Glutamatergic neuron (in vitro differentiated cells): ENCODE data around the gene BZW2. TPM values are rescaled to one million over a fixed set of nuclear protein-coding genes. Genes with fewer than 3 reads are reported as not detected.

Experiments used
- DNase-seq: peaks from one replicate; pipeline ENCODE4 v3.0.0; 2022
- H3K27ac Mint-ChIP-seq: one replicate; pipeline ENCODE4 v1.8.0; 2020; ENCODE audit warnings: mild to moderate bottlenecking, mixed read lengths, inconsistent platforms; ENCODE audit not compliant: unreplicated experiment
- H3K27me3 Mint-ChIP-seq: one replicate; pipeline ENCODE4 v1.8.0; 2020; ENCODE audit warnings: mild to moderate bottlenecking, moderate library complexity, mixed read lengths, inconsistent platforms; ENCODE audit not compliant: unreplicated experiment
- H3K36me3 Mint-ChIP-seq: one replicate; pipeline ENCODE4 v1.8.0; 2020; ENCODE audit warnings: mild to moderate bottlenecking, mixed read lengths, inconsistent platforms; ENCODE audit not compliant: unreplicated experiment
- H3K4me1 Mint-ChIP-seq: one replicate; pipeline ENCODE4 v1.8.0; 2020; ENCODE audit warnings: mild to moderate bottlenecking, low read depth, mixed read lengths, inconsistent platforms; ENCODE audit not compliant: unreplicated experiment
- H3K4me3 Mint-ChIP-seq: one replicate; pipeline ENCODE4 v1.8.0; 2020; ENCODE audit warnings: mild to moderate bottlenecking, mixed read lengths, inconsistent platforms; ENCODE audit not compliant: unreplicated experiment
- H3K9me3 Mint-ChIP-seq: one replicate; pipeline ENCODE4 v1.8.0; 2020; ENCODE audit warnings: mild to moderate bottlenecking, moderate library complexity, mixed read lengths, inconsistent platforms; ENCODE audit not compliant: unreplicated experiment
- CTCF ChIP-seq: fragments of 200-600 bp; sonication (generic); IDR thresholded peaks from one replicate; pipeline ENCODE4 v1.5.0; 2021; ENCODE audit not compliant: partially characterized antibody, unreplicated experiment
- total RNA-seq: library from RNA; stranded (reverse); fragmentation: NEBNext Ultra II Directional; extraction: Animal tissue kit (Norgen Biotek cat#: 25700); gene quantifications from one replicate; pipeline ENCODE4 v1.2.1, GENCODE V29; 2021; ENCODE audit not compliant: unreplicated experiment

The BZW2 gene
- total RNA-seq, 1 donor from 2014 or later = 86.7 TPM

GRCh38 chr7:16684935-16685334 is 39.0 kb downstream of the BZW2 start:
- no peaks in the 10 kb centered on the region for H3K27me3 Mint-ChIP-seq
- no peak overlapping the region for H3K4me3 Mint-ChIP-seq
- no peaks in the 10 kb centered on the region for H3K9me3 Mint-ChIP-seq
- no peaks in the 10 kb centered on the region for H3K36me3 Mint-ChIP-seq
- no peak for DNase-seq
- TF ChIP-seq CTCF = no peak
- no peak overlapping the region for H3K27ac Mint-ChIP-seq
- no peaks in the 10 kb centered on the region for H3K4me1 Mint-ChIP-seq

- no peak overlapping the region for H3K4me3 Mint-ChIP-seq
- H3K9me3 Mint-ChIP-seq = no peaks in the 10 kb centered on the region
- H3K27ac Mint-ChIP-seq = no peak overlapping the region
- H3K27me3 Mint-ChIP-seq = no peaks in the 10 kb centered on the region
- no peak for DNase-seq
- no peaks in the 10 kb centered on the region for H3K36me3 Mint-ChIP-seq
- TF ChIP-seq CTCF = no peak
- no peaks in the 10 kb centered on the region for H3K4me1 Mint-ChIP-seq
Measured at GRCh38 chr7:16685535-16685934, 39.6 kb downstream of the BZW2 start.

- Mint-ChIP-seq H3K9me3 (no peaks in the 10 kb centered on the region), H3K27ac (no peak overlapping the region), H3K36me3 (no peaks in the 10 kb centered on the region), H3K4me3 (no peak overlapping the region), H3K4me1 (no peaks in the 10 kb centered on the region), H3K27me3 (no peaks in the 10 kb centered on the region)
- no peak for TF ChIP-seq CTCF
- DNase-seq = no peak
Measured at GRCh38 chr7:16688249-16688648, 42.3 kb downstream of the BZW2 start.

GRCh38 chr7:16691241-16691640 is 45.3 kb downstream of the BZW2 start:
- Mint-ChIP-seq H3K9me3 (no peaks in the 10 kb centered on the region), H3K4me1 (no peaks in the 10 kb centered on the region), H3K4me3 (no peak overlapping the region), H3K27me3 (no peaks in the 10 kb centered on the region), H3K36me3 (no peaks in the 10 kb centered on the region), H3K27ac (no peak overlapping the region)
- no peak for DNase-seq
- TF ChIP-seq CTCF = no peak

GRCh38 chr7:16693601-16694318 is 47.8 kb downstream of the BZW2 start:
- Mint-ChIP-seq H3K27me3 (no peaks in the 10 kb centered on the region), H3K36me3 (no peaks in the 10 kb centered on the region), H3K9me3 (no peaks in the 10 kb centered on the region), H3K27ac (no peak overlapping the region), H3K4me1 (no peaks in the 10 kb centered on the region), H3K4me3 (no peak overlapping the region)
- TF ChIP-seq CTCF = no peak
- no peak for DNase-seq
